BE2C (cell line): ENCODE measurements around the gene KRTAP10-1.
"Not testable (repeated sequence)": the region's sequence is repeated elsewhere in the genome, so short reads cannot be mapped to it uniquely, and the experiment has no call there.

Source experiments
- DNase-seq: peaks from one replicate; pipeline ENCODE4 v3.0.0-alpha.2; 2020
- H3K27me3 ChIP-seq: fragments of 250-450 bp; sonication (Bioruptor Pico); 2 replicates; pipeline ENCODE4 v1.5.1; 2020; ENCODE audit warnings: mild to moderate bottlenecking
- H3K36me3 ChIP-seq: fragments of 250-450 bp; sonication (Bioruptor Pico); 2 replicates; pipeline ENCODE4 v1.5.1; 2020; ENCODE audit warnings: mild to moderate bottlenecking
- H3K4me1 ChIP-seq: fragments of 250-450 bp; sonication (Bioruptor Pico); 2 replicates; pipeline ENCODE4 v1.5.1; 2020
- H3K4me3 ChIP-seq: 2 replicates; pipeline ENCODE4 v1.5.1; 2011; ENCODE audit warnings: low read depth, low read length
- H3K9me3 ChIP-seq: fragments of 250-450 bp; sonication (Bioruptor Pico); 2 replicates; pipeline ENCODE4 v1.5.1; 2020
- TF ChIP-seq, protein P1 (sequence below): IDR thresholded peaks from 2 replicates; pipeline ENCODE4 v1.5.1; 2012; ENCODE audit warnings: mild to moderate bottlenecking, low read depth, low read length

Gene KRTAP10-1

DNA sequence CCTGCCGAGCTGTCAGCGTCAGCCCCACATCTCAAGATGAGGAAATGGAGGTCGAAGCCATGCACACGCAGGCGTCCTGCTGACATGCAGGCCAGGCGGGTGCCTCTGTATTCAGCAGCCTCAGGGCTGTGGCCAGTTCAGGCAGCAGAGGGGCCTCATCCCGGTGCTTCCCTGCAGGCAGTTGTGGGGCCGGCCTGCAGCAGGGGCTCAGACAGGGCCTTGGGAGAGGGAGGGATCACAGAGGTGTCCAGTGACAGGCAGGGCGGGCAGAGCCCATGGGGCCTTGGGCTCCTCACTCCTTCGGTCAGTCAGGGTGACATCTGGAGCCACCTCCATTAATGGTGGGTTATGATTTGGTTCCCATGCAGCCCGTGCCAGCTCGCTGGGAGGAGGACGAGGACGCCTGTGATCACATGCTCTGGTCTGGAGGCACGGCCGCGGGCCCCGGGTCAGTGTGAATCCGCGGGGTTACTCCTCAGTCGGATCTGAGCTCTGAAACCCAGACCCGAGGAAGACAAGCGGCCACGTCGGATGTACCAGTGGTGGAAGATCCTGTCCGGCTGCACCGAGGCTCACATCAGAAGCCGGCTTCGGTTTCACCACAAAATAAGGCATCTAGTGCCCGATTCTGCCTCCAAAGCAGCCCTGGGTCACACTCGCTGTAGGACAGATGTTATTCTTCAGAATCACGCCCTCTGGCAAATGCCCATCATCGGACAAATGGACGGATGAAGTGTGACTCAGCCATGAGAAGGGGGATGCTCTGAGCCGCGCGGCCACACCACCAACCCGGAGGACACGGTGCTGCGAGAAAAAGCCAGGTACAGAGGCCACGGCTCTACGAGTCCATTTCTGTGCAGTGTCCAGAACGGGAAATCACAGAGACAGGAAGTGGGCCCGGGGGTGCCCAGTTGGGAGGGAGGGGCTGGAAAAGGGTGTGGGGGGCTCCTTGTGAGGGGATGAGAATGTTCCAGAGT is 33.4 kb downstream of the KRTAP10-1 start:
- TF ChIP-seq, protein P1, sequence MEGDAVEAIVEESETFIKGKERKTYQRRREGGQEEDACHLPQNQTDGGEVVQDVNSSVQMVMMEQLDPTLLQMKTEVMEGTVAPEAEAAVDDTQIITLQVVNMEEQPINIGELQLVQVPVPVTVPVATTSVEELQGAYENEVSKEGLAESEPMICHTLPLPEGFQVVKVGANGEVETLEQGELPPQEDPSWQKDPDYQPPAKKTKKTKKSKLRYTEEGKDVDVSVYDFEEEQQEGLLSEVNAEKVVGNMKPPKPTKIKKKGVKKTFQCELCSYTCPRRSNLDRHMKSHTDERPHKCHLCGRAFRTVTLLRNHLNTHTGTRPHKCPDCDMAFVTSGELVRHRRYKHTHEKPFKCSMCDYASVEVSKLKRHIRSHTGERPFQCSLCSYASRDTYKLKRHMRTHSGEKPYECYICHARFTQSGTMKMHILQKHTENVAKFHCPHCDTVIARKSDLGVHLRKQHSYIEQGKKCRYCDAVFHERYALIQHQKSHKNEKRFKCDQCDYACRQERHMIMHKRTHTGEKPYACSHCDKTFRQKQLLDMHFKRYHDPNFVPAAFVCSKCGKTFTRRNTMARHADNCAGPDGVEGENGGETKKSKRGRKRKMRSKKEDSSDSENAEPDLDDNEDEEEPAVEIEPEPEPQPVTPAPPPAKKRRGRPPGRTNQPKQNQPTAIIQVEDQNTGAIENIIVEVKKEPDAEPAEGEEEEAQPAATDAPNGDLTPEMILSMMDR: no peak
- no peaks in the 10 kb centered on the region for H3K9me3 ChIP-seq
- no peaks in the 10 kb centered on the region for H3K36me3 ChIP-seq
- H3K27me3 ChIP-seq: peaks cover 57% of the 10 kb centered on the region
- no peak overlapping the region for H3K4me3 ChIP-seq
- no peak for DNase-seq
- no peaks in the 10 kb centered on the region for H3K4me1 ChIP-seq

DNA sequence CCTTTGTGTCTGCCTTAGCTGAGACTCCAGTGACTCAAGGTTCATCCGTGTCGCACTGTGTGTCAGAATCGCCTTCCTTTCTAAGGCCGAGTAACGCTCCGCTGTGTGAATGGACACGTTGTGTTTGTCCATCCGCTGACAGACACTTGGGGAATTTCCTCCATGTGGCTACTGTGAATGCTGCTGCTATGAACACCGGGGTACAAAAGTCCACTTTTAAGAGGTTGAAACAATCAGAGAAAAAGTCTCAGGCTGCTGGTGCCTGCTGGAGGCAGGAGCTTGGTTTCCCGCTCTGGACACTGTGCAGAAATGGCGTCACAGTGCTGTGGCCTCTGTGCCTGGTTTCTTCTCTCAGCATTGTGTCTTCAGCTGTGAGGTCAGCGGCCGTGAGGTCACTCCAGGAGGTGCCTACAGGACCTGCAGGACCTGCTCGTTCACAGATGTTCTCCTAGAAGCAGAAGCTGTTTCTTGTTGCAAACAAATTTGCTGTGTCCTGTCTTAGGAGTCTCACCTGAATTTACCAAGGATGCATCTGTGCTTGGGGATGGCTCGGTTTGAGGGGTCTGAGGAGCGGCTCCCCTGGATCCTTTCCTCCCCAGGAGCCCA is 34.2 kb downstream of the KRTAP10-1 start:
- peaks cover 60% of the 10 kb centered on the region for H3K27me3 ChIP-seq
- no peak overlapping the region for H3K4me3 ChIP-seq
- no peaks in the 10 kb centered on the region for H3K9me3 ChIP-seq
- H3K36me3 ChIP-seq: no peaks in the 10 kb centered on the region
- DNase-seq: no peak
- TF ChIP-seq, protein P1: no peak
- H3K4me1 ChIP-seq: no peaks in the 10 kb centered on the region

DNA sequence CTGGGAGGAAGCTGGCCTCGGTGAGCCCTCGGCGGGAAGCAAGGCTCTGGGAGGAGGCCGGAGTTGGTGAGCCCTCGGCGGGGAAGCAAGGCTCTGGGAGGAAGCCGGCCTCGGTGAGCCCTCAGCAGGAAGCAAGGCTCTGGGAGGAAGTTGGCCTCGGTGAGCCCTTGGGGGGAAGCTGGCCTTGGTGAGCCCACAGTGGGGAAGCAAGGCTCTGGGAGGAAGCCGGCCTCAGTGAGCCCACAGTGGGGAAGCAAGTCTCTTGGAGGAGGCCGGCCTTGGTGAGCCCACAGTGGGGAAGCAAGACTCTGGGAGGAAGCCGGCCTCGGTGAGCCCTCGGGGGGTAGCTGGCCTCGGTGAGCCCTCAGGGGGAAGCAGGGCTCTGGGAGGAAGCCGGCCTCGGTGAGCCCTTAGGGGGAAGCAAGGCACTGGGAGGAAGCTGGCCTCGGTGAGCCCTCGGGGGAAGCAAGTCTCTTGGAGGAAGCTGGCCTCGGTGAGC is 36.0 kb downstream of the KRTAP10-1 start:
- no peak for DNase-seq
- Histone ChIP-seq H3K27me3 (peaks cover 76% of the 10 kb centered on the region), H3K4me3 (no peak overlapping the region), H3K4me1 (no peaks in the 10 kb centered on the region), H3K9me3 (no peaks in the 10 kb centered on the region), H3K36me3 (no peaks in the 10 kb centered on the region)
- TF ChIP-seq, protein P1: no peak

DNA sequence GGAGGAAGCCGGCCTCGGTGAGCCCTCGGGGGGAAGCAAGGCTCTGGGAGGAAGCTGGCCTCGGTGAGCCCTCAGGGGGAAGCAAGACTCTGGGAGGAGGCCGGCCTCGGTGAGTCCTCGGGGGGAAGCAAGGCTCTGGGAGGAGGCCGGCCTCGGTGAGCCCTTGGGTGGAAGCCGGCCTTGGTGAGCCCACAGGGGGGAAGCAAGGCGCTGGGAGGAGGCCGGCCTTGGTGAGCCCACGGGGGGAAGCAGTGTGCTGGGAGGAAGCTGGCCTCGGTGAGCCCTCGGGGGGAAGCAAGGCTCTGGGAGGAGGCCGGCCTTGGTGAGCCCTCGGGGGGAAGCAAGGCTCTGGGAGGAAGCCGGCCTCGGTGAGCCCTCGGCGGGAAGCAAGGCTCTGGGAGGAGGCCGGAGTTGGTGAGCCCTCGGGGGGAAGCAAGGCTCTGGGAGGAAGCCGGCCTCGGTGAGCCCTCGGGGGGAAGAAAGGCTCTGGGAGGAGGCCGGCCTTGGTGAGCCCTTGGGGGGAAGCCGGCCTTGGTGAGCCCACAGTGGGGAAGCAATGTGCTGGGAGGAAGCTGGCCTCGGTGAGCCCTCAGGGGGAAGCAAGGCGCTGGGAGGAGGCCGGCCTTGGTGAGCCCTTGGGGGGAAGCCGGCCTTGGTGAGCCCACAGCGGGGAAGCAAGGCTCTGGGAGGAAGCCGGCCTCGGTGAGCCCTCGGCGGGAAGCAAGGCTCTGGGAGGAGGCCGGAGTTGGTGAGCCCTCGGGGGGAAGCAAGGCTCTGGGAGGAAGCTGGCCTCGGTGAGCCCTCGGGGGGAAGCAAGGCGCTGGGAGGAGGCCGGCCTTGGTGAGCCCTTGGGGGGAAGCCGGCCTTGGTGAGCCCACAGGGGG is 36.7 kb downstream of the KRTAP10-1 start:
- H3K4me1 ChIP-seq, H3K4me3 ChIP-seq, H3K36me3 ChIP-seq, DNase-seq, H3K9me3 ChIP-seq: not testable (repeated sequence)
- H3K27me3 ChIP-seq: peaks cover 76% of the 10 kb centered on the region

DNA sequence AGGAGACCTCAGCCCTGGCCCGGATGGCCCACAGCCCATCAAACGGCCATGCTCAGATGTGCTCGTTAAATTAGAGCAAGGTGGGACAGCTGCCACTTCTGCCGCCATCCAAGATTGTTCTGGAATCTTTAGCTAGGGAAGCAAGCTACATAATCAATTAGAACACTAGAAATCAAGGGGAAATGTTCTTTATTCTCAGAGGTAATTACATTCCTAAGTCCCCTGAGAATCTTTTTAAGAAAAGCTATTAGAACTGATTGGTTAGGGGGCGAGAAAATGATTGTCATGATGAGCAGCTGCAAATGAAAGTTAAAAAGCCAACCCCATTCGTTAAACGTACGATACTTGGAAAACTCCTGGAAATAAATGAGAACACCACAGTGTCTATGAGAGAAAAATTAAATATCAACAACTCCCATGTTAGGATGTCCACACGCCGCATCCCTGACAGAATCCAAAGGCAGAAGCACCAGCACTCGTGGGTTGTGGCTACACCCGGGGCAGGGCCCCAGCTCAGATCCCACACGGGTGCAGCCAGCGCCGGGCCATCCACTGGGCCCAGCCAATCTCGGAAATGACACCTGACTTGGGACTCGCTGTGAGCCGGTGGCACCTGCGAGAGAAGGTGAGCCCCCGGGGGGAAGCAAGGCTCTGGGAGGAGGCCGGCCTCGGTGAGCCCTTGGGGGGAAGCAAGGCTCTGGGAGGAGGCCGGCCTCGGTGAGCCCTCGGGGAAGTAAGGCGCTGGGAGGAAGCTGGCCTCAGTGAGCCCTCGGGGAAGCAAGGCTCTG is 37.6 kb downstream of the KRTAP10-1 start:
- H3K4me1 ChIP-seq: no peaks in the 10 kb centered on the region
- no peaks in the 10 kb centered on the region for H3K36me3 ChIP-seq
- H3K4me3 ChIP-seq: no peak overlapping the region
- no peaks in the 10 kb centered on the region for H3K9me3 ChIP-seq
- TF ChIP-seq, protein P1: no peak
- no peak for DNase-seq
- H3K27me3 ChIP-seq: peaks cover 76% of the 10 kb centered on the region
